Activated naive CD8-positive, alpha-beta T cell treated with anti-CD3 and anti-CD28 coated beads for 36 hours (primary cell): ENCODE data around the gene VPS16. TPM values are rescaled to one million over a fixed set of nuclear protein-coding genes. Genes with fewer than 3 reads are reported as not detected.
"Not testable (repeated sequence)": the region's sequence is repeated elsewhere in the genome, so short reads cannot be mapped to it uniquely, and the experiment has no call there.

ENCODE experiments used
- DNase-seq: peaks from one replicate; pipeline ENCODE4 v3.0.0; 2021
- H3K27ac Mint-ChIP-seq: one replicate; pipeline ENCODE4 v1.8.0; 2022; ENCODE audit warnings: mild to moderate bottlenecking, moderate library complexity, mixed read lengths
- H3K27me3 Mint-ChIP-seq: one replicate; pipeline ENCODE4 v1.8.0; 2022; ENCODE audit warnings: mild to moderate bottlenecking, mixed read lengths
- H3K36me3 Mint-ChIP-seq: one replicate; pipeline ENCODE4 v1.8.0; 2021; ENCODE audit warnings: mild to moderate bottlenecking, mixed read lengths
- H3K4me1 Mint-ChIP-seq: one replicate; pipeline ENCODE4 v1.8.0; 2021; ENCODE audit warnings: mixed read lengths
- H3K4me3 Mint-ChIP-seq: one replicate; pipeline ENCODE4 v1.8.0; 2022; ENCODE audit warnings: mild to moderate bottlenecking, moderate library complexity, mixed read lengths
- H3K9me3 Mint-ChIP-seq: one replicate; pipeline ENCODE4 v1.8.0; 2022; ENCODE audit warnings: mixed read lengths
- total RNA-seq, 2 experiments: library from RNA; stranded (reverse); gene quantifications; one replicate each; pipeline ENCODE4 v1.2.3, GENCODE V29; 2021

VPS16 gene
- total RNA-seq, 2 experiments from 2014 or later, result 33.5 to 34.1 TPM

GRCh38 chr20:2816583-2817340 is 23.8 kb upstream of the VPS16 start:
- H3K4me1 Mint-ChIP-seq, result peaks cover 7% of the 10 kb centered on the region
- no peak overlapping the region for H3K27ac Mint-ChIP-seq
- peaks cover 3% of the 10 kb centered on the region for H3K36me3 Mint-ChIP-seq
- peaks cover 37% of the 10 kb centered on the region for H3K27me3 Mint-ChIP-seq
- DNase-seq, result no peak
- H3K4me3 Mint-ChIP-seq, result no peak overlapping the region
- peaks cover 12% of the 10 kb centered on the region for H3K9me3 Mint-ChIP-seq

GRCh38 chr20:2817341-2817726 is 23.2 kb upstream of the VPS16 start:
- DNase-seq, result no peak
- peaks cover 37% of the 10 kb centered on the region for H3K27me3 Mint-ChIP-seq

GRCh38 chr20:2817891-2818595 is 22.5 kb upstream of the VPS16 start:
- Mint-ChIP-seq H3K27me3 (peaks cover 33% of the 10 kb centered on the region), H3K27ac (no peak overlapping the region), H3K36me3 (no peaks in the 10 kb centered on the region), H3K9me3 (peaks cover 3% of the 10 kb centered on the region), H3K4me3 (no peak overlapping the region), H3K4me1 (peaks cover 11% of the 10 kb centered on the region)
- DNase-seq, result no peak

More at GRCh38 chr20:2817341-2817726, 23.2 kb upstream of the VPS16 start:
- Mint-ChIP-seq H3K27ac (no peak overlapping the region), H3K4me1 (peaks cover 11% of the 10 kb centered on the region), H3K9me3 (peaks cover 6% of the 10 kb centered on the region), H3K4me3 (no peak overlapping the region), H3K36me3 (no peaks in the 10 kb centered on the region)

GRCh38 chr20:2820084-2820895 is 20.3 kb upstream of the VPS16 start:
- H3K9me3 Mint-ChIP-seq, result no peaks in the 10 kb centered on the region
- peak overlapping the region; percentile 1 for H3K27ac Mint-ChIP-seq
- no peak for DNase-seq
- H3K27me3 Mint-ChIP-seq, result peaks cover 33% of the 10 kb centered on the region
- peaks cover 11% of the 10 kb centered on the region for H3K4me1 Mint-ChIP-seq
- no peaks in the 10 kb centered on the region for H3K36me3 Mint-ChIP-seq
- no peak overlapping the region for H3K4me3 Mint-ChIP-seq

- Mint-ChIP-seq H3K27ac (no peak overlapping the region), H3K36me3 (no peaks in the 10 kb centered on the region), H3K27me3 (peaks cover 37% of the 10 kb centered on the region)
Measured at GRCh38 chr20:2820896-2821869, 19.4 kb upstream of the VPS16 start.

GRCh38 chr20:2822073-2822472 is 18.5 kb upstream of the VPS16 start:
- no peaks in the 10 kb centered on the region for H3K36me3 Mint-ChIP-seq
- DNase-seq, result peak; percentile 54
- H3K27me3 Mint-ChIP-seq, result peaks cover 44% of the 10 kb centered on the region
- no peaks in the 10 kb centered on the region for H3K9me3 Mint-ChIP-seq
- H3K27ac Mint-ChIP-seq, result no peak overlapping the region
- H3K4me3 Mint-ChIP-seq, result no peak overlapping the region
- peaks cover 22% of the 10 kb centered on the region for H3K4me1 Mint-ChIP-seq

More at GRCh38 chr20:2820896-2821869, 19.4 kb upstream of the VPS16 start:
- peaks cover 17% of the 10 kb centered on the region for H3K4me1 Mint-ChIP-seq
- H3K4me3 Mint-ChIP-seq, result no peak overlapping the region
- DNase-seq, result no peak
- H3K9me3 Mint-ChIP-seq, result no peaks in the 10 kb centered on the region

GRCh38 chr20:2825761-2826160 is 14.8 kb upstream of the VPS16 start:
- Mint-ChIP-seq H3K9me3 (no peaks in the 10 kb centered on the region), H3K36me3 (no peaks in the 10 kb centered on the region), H3K27ac (no peak overlapping the region), H3K4me1 (peaks cover 19% of the 10 kb centered on the region), H3K27me3 (peaks cover 36% of the 10 kb centered on the region), H3K4me3 (no peak overlapping the region)
- DNase-seq, result no peak

GRCh38 chr20:2826655-2827054 is 13.9 kb upstream of the VPS16 start:
- no peaks in the 10 kb centered on the region for H3K36me3 Mint-ChIP-seq
- H3K9me3 Mint-ChIP-seq, result no peaks in the 10 kb centered on the region
- DNase-seq, result no peak
- no peak overlapping the region for H3K27ac Mint-ChIP-seq
- peaks cover 30% of the 10 kb centered on the region for H3K27me3 Mint-ChIP-seq
- peaks cover 17% of the 10 kb centered on the region for H3K4me1 Mint-ChIP-seq
- H3K4me3 Mint-ChIP-seq, result no peak overlapping the region

GRCh38 chr20:2829376-2829775 is 11.2 kb upstream of the VPS16 start:
- peaks cover 23% of the 10 kb centered on the region for H3K27me3 Mint-ChIP-seq
- no peaks in the 10 kb centered on the region for H3K36me3 Mint-ChIP-seq
- no peak overlapping the region for H3K4me3 Mint-ChIP-seq
- no peak overlapping the region for H3K27ac Mint-ChIP-seq
- peaks cover 15% of the 10 kb centered on the region for H3K4me1 Mint-ChIP-seq
- DNase-seq, result no peak
- H3K9me3 Mint-ChIP-seq, result no peaks in the 10 kb centered on the region

GRCh38 chr20:2831206-2831605 is 9.3 kb upstream of the VPS16 start:
- not testable (repeated sequence) for H3K9me3 Mint-ChIP-seq, H3K4me1 Mint-ChIP-seq, H3K4me3 Mint-ChIP-seq, H3K27ac Mint-ChIP-seq, H3K36me3 Mint-ChIP-seq, DNase-seq
- H3K27me3 Mint-ChIP-seq, result peaks cover 16% of the 10 kb centered on the region

- peaks cover 5% of the 10 kb centered on the region for H3K4me1 Mint-ChIP-seq
- H3K27ac Mint-ChIP-seq, result no peak overlapping the region
- no peaks in the 10 kb centered on the region for H3K9me3 Mint-ChIP-seq
- peaks cover 10% of the 10 kb centered on the region for H3K36me3 Mint-ChIP-seq
- H3K4me3 Mint-ChIP-seq, result no peak overlapping the region
- no peaks in the 10 kb centered on the region for H3K27me3 Mint-ChIP-seq
- DNase-seq, result no peak
Measured at GRCh38 chr20:2833761-2834160, 6.8 kb upstream of the VPS16 start.

- Mint-ChIP-seq H3K4me1 (peaks cover 10% of the 10 kb centered on the region), H3K4me3 (no peak overlapping the region), H3K27me3 (no peaks in the 10 kb centered on the region), H3K36me3 (peaks cover 15% of the 10 kb centered on the region), H3K27ac (no peak overlapping the region), H3K9me3 (peaks cover 2% of the 10 kb centered on the region)
- no peak for DNase-seq
Measured at GRCh38 chr20:2834401-2835110, 6.0 kb upstream of the VPS16 start.

- H3K36me3 Mint-ChIP-seq, result peaks cover 15% of the 10 kb centered on the region
- no peak overlapping the region for H3K4me3 Mint-ChIP-seq
- H3K27ac Mint-ChIP-seq, result no peak overlapping the region
- no peak for DNase-seq
- H3K4me1 Mint-ChIP-seq, result peaks cover 12% of the 10 kb centered on the region
- no peaks in the 10 kb centered on the region for H3K27me3 Mint-ChIP-seq
- peaks cover 2% of the 10 kb centered on the region for H3K9me3 Mint-ChIP-seq
Measured at GRCh38 chr20:2835331-2835796, 5.2 kb upstream of the VPS16 start.

- H3K27ac Mint-ChIP-seq, result no peak overlapping the region
- H3K4me1 Mint-ChIP-seq, result peaks cover 12% of the 10 kb centered on the region
- no peak overlapping the region for H3K4me3 Mint-ChIP-seq
- H3K36me3 Mint-ChIP-seq, result peaks cover 15% of the 10 kb centered on the region
- H3K9me3 Mint-ChIP-seq, result peaks cover 2% of the 10 kb centered on the region
- no peaks in the 10 kb centered on the region for H3K27me3 Mint-ChIP-seq
- no peak for DNase-seq
Measured at GRCh38 chr20:2836035-2836434, 4.5 kb upstream of the VPS16 start.
